ENCODE measurements around the gene FIBIN.

GRCh38 chr11:26985470-26985869, 8.4 kb upstream of the FIBIN start:
- TF ChIP-seq CTCF (IDR thresholded peaks at IDR 0.05; ENCODE audit: low read depth, low read length, poor library complexity, severe bottlenecking) (no peak), EZH2phosphoT487 (IDR thresholded peaks at IDR 0.05; ENCODE audit: borderline replicate concordance, low read length) (no peak)

All from DOHH2 (cell line).